ENCODE data around the gene RANBP3. TPM values are rescaled to one million over a fixed set of nuclear protein-coding genes. Genes with fewer than 3 reads are reported as not detected.

The RANBP3 gene
- total and polyA plus RNA-seq, 2 experiments from 2014 or later = 40.2 to 98.3 TPM

DNA sequence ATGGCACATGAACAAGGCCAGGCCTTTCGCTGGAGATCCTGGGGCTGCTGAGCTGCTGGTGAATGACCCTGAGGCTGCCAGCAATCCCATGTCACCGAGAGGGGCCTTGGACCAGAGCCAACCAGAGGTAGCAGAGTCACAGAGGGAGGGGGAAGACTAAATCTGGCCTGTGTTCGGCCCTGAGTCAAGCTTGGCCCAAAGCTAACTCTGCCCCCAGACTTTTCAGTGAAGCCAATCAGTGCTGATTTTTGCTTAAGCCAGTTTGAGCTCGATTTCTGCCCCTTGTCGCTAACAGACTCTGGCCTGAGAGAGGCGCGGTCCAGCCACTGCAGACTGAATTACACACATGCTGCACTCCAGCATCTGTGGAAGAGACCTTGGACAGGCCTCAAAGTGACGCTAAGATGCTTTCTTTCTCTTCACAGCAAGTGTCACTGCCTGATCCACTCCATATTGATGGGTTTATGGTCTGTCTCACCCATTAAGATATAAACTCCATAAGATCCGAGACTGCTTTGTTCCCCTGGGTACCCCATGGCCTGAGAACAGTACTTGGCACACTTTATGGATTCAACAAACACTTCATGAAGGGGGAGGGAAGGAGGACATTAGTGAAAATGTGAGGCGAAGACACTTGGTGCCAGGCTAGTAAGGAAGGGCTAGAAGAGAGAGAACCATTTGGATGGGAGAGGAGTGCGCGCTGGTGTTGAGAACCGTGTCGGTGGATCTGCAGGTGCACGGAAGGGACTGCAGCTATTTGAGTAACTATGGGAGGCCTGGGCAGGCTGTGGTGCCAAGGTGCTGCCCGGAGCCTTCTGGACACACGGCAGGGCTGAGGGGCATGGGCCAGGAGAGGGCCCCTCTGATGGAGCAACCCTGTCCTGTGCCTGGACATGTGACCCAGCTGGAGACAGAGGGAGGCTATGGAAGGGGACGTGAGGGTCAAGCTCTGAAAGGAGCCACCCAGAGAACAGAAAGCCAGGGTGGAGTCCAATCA is 17.6 kb downstream of the RANBP3 start (continued):
- TF ChIP-seq, protein P1, sequence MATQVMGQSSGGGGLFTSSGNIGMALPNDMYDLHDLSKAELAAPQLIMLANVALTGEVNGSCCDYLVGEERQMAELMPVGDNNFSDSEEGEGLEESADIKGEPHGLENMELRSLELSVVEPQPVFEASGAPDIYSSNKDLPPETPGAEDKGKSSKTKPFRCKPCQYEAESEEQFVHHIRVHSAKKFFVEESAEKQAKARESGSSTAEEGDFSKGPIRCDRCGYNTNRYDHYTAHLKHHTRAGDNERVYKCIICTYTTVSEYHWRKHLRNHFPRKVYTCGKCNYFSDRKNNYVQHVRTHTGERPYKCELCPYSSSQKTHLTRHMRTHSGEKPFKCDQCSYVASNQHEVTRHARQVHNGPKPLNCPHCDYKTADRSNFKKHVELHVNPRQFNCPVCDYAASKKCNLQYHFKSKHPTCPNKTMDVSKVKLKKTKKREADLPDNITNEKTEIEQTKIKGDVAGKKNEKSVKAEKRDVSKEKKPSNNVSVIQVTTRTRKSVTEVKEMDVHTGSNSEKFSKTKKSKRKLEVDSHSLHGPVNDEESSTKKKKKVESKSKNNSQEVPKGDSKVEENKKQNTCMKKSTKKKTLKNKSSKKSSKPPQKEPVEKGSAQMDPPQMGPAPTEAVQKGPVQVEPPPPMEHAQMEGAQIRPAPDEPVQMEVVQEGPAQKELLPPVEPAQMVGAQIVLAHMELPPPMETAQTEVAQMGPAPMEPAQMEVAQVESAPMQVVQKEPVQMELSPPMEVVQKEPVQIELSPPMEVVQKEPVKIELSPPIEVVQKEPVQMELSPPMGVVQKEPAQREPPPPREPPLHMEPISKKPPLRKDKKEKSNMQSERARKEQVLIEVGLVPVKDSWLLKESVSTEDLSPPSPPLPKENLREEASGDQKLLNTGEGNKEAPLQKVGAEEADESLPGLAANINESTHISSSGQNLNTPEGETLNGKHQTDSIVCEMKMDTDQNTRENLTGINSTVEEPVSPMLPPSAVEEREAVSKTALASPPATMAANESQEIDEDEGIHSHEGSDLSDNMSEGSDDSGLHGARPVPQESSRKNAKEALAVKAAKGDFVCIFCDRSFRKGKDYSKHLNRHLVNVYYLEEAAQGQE (IDR thresholded peaks at IDR 0.05; ENCODE audit: unreplicated experiment) = no peak

DNA sequence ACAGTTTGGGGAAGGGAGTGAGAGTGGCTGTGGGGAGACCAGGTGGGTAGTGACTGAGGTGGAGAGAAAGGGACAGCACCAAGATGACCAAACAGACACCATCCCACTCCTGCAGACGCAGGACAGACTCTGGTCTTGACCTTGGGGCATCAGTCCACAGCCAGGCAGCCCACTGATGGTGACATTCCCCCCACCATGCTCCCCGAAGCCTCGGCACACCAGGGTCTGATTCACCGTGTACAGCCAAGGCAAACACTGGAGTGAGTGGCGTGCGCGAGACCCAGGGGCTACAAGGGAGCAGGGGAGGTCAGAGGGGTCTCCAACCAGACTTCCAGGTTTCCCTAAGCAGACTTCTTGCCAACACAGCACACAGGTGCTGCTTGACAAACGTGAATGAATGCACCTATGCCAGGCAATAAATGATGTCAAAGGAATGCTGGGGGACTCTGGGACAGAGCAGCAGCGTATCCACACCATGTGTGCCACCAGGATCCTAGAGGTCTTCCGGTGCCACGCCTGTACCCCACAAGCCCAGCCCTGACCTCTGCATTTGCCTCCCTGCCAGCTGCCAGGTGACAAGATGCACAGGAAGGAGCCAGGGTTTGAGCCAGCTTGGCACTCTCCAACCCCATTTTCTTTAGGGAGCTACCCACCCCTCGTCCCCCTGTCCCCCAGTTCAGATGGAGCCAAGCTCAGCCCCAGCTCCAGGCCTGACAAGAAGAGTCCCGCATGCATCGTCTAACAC is 18.5 kb downstream of the RANBP3 start:
- H3K27me3 ChIP-seq (ENCODE audit: insufficient read depth) = no peaks in the 10 kb centered on the region
- no peaks in the 10 kb centered on the region for H3K36me3 ChIP-seq (ENCODE audit: insufficient read depth)
- H3K79me2 ChIP-seq (replicated peaks; ENCODE audit: insufficient read depth) = peaks cover 100% of the 10 kb centered on the region
- H3F3A ChIP-seq (replicated peaks; ENCODE audit: low read depth) = peaks cover 3% of the 10 kb centered on the region; the same call in 1 of the 2 replicates
- Mint-ChIP-seq H3K9me3 (no peaks in the 10 kb centered on the region), H3K27ac (no peak overlapping the region; the same call in 1 of the 2 replicates), H3K27me3 (ENCODE audit: insufficient read depth, low read depth, poor library complexity) (peaks cover 19% of the 10 kb centered on the region), H3K36me3 (ENCODE audit: low read depth) (no peaks in the 10 kb centered on the region; the same call in 2 of the 3 replicates), H3K4me1 (peaks cover 79% of the 10 kb centered on the region), H3K4me3 (no peak overlapping the region)
- no peaks in the 10 kb centered on the region for H3K9me2 ChIP-seq (ENCODE audit: insufficient read depth)
- no peak overlapping the region for H3K4me3 ChIP-seq
- no peak overlapping the region for H3K27ac ChIP-seq (ENCODE audit: low read depth)
- ATAC-seq = no peak
- DNase-seq (ENCODE audit: low spot score) = no peak
- peaks cover 72% of the 10 kb centered on the region for H4K20me1 ChIP-seq (replicated peaks; ENCODE audit: insufficient read depth)
- H2AFZ ChIP-seq = no peak overlapping the region
- peaks cover 59% of the 10 kb centered on the region for H3K4me1 ChIP-seq (ENCODE audit: insufficient read depth)
- H3K4me2 ChIP-seq = no peak overlapping the region
- TF ChIP-seq, protein P2, sequence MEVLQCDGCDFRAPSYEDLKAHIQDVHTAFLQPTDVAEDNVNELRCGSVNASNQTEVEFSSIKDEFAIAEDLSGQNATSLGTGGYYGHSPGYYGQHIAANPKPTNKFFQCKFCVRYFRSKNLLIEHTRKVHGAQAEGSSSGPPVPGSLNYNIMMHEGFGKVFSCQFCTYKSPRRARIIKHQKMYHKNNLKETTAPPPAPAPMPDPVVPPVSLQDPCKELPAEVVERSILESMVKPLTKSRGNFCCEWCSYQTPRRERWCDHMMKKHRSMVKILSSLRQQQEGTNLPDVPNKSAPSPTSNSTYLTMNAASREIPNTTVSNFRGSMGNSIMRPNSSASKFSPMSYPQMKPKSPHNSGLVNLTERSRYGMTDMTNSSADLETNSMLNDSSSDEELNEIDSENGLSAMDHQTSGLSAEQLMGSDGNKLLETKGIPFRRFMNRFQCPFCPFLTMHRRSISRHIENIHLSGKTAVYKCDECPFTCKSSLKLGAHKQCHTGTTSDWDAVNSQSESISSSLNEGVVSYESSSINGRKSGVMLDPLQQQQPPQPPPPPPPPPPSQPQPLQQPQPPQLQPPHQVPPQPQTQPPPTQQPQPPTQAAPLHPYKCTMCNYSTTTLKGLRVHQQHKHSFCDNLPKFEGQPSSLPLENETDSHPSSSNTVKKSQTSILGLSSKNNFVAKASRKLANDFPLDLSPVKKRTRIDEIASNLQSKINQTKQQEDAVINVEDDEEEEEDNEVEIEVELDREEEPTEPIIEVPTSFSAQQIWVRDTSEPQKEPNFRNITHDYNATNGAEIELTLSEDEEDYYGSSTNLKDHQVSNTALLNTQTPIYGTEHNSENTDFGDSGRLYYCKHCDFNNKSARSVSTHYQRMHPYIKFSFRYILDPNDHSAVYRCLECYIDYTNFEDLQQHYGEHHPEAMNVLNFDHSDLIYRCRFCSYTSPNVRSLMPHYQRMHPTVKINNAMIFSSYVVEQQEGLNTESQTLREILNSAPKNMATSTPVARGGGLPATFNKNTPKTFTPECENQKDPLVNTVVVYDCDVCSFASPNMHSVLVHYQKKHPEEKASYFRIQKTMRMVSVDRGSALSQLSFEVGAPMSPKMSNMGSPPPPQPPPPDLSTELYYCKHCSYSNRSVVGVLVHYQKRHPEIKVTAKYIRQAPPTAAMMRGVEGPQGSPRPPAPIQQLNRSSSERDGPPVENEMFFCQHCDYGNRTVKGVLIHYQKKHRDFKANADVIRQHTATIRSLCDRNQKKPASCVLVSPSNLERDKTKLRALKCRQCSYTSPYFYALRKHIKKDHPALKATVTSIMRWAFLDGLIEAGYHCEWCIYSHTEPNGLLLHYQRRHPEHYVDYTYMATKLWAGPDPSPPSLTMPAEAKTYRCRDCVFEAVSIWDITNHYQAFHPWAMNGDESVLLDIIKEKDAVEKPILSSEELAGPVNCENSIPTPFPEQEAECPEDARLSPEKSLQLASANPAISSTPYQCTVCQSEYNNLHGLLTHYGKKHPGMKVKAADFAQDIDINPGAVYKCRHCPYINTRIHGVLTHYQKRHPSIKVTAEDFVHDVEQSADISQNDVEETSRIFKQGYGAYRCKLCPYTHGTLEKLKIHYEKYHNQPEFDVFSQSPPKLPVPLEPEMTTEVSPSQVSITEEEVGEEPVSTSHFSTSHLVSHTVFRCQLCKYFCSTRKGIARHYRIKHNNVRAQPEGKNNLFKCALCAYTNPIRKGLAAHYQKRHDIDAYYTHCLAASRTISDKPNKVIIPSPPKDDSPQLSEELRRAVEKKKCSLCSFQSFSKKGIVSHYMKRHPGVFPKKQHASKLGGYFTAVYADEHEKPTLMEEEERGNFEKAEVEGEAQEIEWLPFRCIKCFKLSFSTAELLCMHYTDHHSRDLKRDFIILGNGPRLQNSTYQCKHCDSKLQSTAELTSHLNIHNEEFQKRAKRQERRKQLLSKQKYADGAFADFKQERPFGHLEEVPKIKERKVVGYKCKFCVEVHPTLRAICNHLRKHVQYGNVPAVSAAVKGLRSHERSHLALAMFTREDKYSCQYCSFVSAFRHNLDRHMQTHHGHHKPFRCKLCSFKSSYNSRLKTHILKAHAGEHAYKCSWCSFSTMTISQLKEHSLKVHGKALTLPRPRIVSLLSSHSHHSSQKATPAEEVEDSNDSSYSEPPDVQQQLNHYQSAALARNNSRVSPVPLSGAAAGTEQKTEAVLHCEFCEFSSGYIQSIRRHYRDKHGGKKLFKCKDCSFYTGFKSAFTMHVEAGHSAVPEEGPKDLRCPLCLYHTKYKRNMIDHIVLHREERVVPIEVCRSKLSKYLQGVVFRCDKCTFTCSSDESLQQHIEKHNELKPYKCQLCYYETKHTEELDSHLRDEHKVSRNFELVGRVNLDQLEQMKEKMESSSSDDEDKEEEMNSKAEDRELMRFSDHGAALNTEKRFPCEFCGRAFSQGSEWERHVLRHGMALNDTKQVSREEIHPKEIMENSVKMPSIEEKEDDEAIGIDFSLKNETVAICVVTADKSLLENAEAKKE (CRISPR knock-in tag; IDR thresholded peaks at IDR 0.05) = no peak
- TF ChIP-seq EZH2 (IDR thresholded peaks at IDR 0.05; ENCODE audit: low read depth, unreplicated experiment) (no peak), EZH2phosphoT487 (IDR thresholded peaks at IDR 0.05; ENCODE audit: unreplicated experiment) (no peak), CREB1 (CRISPR knock-in tag; IDR thresholded peaks at IDR 0.05; ENCODE audit: low read depth) (no peak), STAT1 (IDR thresholded peaks at IDR 0.05; ENCODE audit: unreplicated experiment) (no peak)
- TF ChIP-seq, protein P3, sequence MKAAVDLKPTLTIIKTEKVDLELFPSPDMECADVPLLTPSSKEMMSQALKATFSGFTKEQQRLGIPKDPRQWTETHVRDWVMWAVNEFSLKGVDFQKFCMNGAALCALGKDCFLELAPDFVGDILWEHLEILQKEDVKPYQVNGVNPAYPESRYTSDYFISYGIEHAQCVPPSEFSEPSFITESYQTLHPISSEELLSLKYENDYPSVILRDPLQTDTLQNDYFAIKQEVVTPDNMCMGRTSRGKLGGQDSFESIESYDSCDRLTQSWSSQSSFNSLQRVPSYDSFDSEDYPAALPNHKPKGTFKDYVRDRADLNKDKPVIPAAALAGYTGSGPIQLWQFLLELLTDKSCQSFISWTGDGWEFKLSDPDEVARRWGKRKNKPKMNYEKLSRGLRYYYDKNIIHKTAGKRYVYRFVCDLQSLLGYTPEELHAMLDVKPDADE (IDR thresholded peaks at IDR 0.05) = no peak
